ENCODE results near the gene SLC39A7.

DNA sequence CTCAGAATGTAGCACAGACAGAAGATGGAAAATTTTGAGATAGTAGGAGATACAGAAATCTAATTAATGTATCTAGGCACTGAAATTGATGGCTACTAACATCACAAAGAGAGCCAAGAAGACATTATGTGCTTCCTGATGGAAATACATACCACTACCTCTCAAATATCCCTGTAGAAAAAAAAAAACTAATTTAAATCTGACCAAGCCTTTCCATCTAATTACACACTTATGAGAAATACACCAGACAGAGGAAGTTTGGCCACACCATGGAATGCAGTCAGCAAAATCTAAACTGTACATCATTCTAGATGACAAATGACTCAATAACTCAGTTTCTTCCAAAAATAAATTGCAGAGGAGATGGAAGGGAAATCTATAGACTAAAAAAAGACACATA is 52.1 kb downstream of the SLC39A7 start:
- TF ChIP-seq, protein P1, sequence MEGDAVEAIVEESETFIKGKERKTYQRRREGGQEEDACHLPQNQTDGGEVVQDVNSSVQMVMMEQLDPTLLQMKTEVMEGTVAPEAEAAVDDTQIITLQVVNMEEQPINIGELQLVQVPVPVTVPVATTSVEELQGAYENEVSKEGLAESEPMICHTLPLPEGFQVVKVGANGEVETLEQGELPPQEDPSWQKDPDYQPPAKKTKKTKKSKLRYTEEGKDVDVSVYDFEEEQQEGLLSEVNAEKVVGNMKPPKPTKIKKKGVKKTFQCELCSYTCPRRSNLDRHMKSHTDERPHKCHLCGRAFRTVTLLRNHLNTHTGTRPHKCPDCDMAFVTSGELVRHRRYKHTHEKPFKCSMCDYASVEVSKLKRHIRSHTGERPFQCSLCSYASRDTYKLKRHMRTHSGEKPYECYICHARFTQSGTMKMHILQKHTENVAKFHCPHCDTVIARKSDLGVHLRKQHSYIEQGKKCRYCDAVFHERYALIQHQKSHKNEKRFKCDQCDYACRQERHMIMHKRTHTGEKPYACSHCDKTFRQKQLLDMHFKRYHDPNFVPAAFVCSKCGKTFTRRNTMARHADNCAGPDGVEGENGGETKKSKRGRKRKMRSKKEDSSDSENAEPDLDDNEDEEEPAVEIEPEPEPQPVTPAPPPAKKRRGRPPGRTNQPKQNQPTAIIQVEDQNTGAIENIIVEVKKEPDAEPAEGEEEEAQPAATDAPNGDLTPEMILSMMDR (IDR thresholded peaks at IDR 0.05), result no peak
- no peak for TF ChIP-seq POLR2A (IDR thresholded peaks at IDR 0.05)
